Liver (tissue), 9 donors: ENCODE data around the gene SUSD5. TPM values are rescaled to one million over a fixed set of nuclear protein-coding genes. Genes with fewer than 3 reads are reported as not detected.

Source experiments
- DNase-seq: peaks from one replicate; pipeline ENCODE4 v3.0.0-alpha.2; 2017; ENCODE audit warnings: low spot score
- H3K27ac ChIP-seq, 2 donors: one replicate each; pipeline ENCODE4 v1.7.0; 2013; ENCODE audit warnings: inconsistent platforms in 2 of 2, low read length in 2 of 2, control low read depth in 1 of 2, low read depth in 1 of 2, mild to moderate bottlenecking in 1 of 2
- H3K27me3 ChIP-seq, 4 donors: one replicate each; pipeline versions ENCODE4 v1.6.1 to v1.7.0; 2013; ENCODE audit warnings: low read length in 3 of 4, inconsistent platforms in 1 of 4, mild to moderate bottlenecking in 1 of 4, moderate library complexity in 1 of 4; ENCODE audit not compliant: control insufficient read depth in 4 of 4, insufficient read depth in 4 of 4
- H3K36me3 ChIP-seq, 4 donors: one replicate each; pipeline versions ENCODE4 v1.6.1 to v1.7.0; 2013; ENCODE audit warnings: low read length in 3 of 4, mild to moderate bottlenecking in 3 of 4, low read depth in 1 of 4, moderate library complexity in 1 of 4; ENCODE audit not compliant: control insufficient read depth in 4 of 4, insufficient read depth in 3 of 4
- H3K4me1 ChIP-seq, 4 donors: one replicate each; pipeline versions ENCODE4 v1.6.1 to v1.7.0; 2013; ENCODE audit warnings: low read length in 3 of 4, mild to moderate bottlenecking in 3 of 4, moderate library complexity in 1 of 4; ENCODE audit not compliant: control insufficient read depth in 4 of 4, insufficient read depth in 4 of 4
- H3K4me3 ChIP-seq, 3 donors: one replicate each; pipeline versions ENCODE4 v1.6.1 to v1.7.0; 2013; ENCODE audit warnings: low read length in 3 of 3, control low read depth in 1 of 3, low read depth in 1 of 3, mild to moderate bottlenecking in 1 of 3
- H3K9ac ChIP-seq, 2 donors: one replicate each; pipeline ENCODE4 v1.7.0; 2013; ENCODE audit warnings: low read length in 2 of 2, mild to moderate bottlenecking in 2 of 2, moderate library complexity in 2 of 2, control low read depth in 1 of 2, low read depth in 1 of 2
- H3K9me3 ChIP-seq, 4 donors: one replicate each; pipeline versions ENCODE4 v1.6.1 to v1.7.0; 2013; ENCODE audit warnings: low read length in 3 of 4; ENCODE audit not compliant: control insufficient read depth in 4 of 4
- ATF3 ChIP-seq: IDR thresholded peaks from 2 replicates; pipeline ENCODE4 v1.6.1; 2016; ENCODE audit warnings: antibody characterized with exemption
- EGR1 ChIP-seq, 2 donors: IDR thresholded peaks; 2 replicates each; pipeline ENCODE4 v1.6.1; 2016 to 2018; ENCODE audit warnings: antibody characterized with exemption in 2 of 2, low read depth in 2 of 2
- FOXA2 ChIP-seq: IDR thresholded peaks from 2 replicates; pipeline ENCODE4 v1.6.1; 2016; ENCODE audit warnings: antibody characterized with exemption
- HNF4A ChIP-seq, 2 donors: conservative IDR thresholded peaks; 2 replicates each; pipeline ENCODE4 v1.6.1; 2016; ENCODE audit warnings: antibody characterized with exemption in 2 of 2, mild to moderate bottlenecking in 2 of 2
- HNF4G ChIP-seq: IDR thresholded peaks from 2 replicates; pipeline ENCODE4 v1.6.1; 2016; ENCODE audit warnings: antibody characterized with exemption
- NR2F2 ChIP-seq: IDR thresholded peaks from 2 replicates; pipeline ENCODE4 v1.6.1; 2016; ENCODE audit warnings: antibody characterized with exemption
- RAD21 ChIP-seq, 2 donors: IDR thresholded peaks; 2 replicates each; pipeline ENCODE4 v1.6.1; 2016; ENCODE audit warnings: antibody characterized with exemption in 2 of 2, mild to moderate bottlenecking in 2 of 2
- REST ChIP-seq: IDR thresholded peaks from 2 replicates; pipeline ENCODE4 v1.6.1; 2016; ENCODE audit warnings: antibody characterized with exemption, mild to moderate bottlenecking
- RXRA ChIP-seq, 2 donors: IDR thresholded peaks; 2 replicates each; pipeline ENCODE4 v1.6.1; 2017 to 2018; ENCODE audit warnings: antibody characterized with exemption in 2 of 2, mild to moderate bottlenecking in 1 of 2
- YY1 ChIP-seq: IDR thresholded peaks from 2 replicates; pipeline ENCODE4 v1.6.1; 2016; ENCODE audit warnings: antibody characterized with exemption, mild to moderate bottlenecking
- ZBTB33 ChIP-seq: IDR thresholded peaks from 2 replicates; pipeline ENCODE4 v1.6.1; 2016; ENCODE audit warnings: antibody characterized with exemption
- WGBS: extraction: QIAGEN DNeasy Blood & Tissue Kit; methylation state at CpG from one replicate; pipeline ENCODE4 v1.1.7; 2013; 5-methylcytosine and 5-hydroxymethylcytosine counted together
- polyA plus RNA-seq, 2 donors: library from polyadenylated mRNA; stranded (reverse) in 1 of 2; unstranded in 1 of 2; fragments of 200-250 nt in 1 of 2; fragments of >200 nt in 1 of 2; fragmentation: Nextera tagmentation in 1 of 2; extraction: Ambion mirVana in 1 of 2; gene quantifications; one replicate each; pipeline versions ENCODE4 v1.2.1 to v1.2.3, GENCODE V29; 2013 to 2015
- total RNA-seq, 2 donors: library from RNA; depleted of rRNA; stranded (reverse); fragments of >200 nt; gene quantifications; one replicate each; pipeline ENCODE4 v1.2.3, GENCODE V29; 2014
- TF ChIP-seq, protein P1 (sequence below): fragments of 150-350 bp; IDR thresholded peaks from 2 replicates; pipeline ENCODE4 v1.5.1; 2017; ENCODE audit warnings: improper control_type of control experiment, low read depth, low read length; ENCODE audit not compliant: missing input control
- TF ChIP-seq, protein P2 (sequence below): IDR thresholded peaks from 2 replicates; pipeline ENCODE4 v1.6.1; 2016; ENCODE audit warnings: antibody characterized with exemption
- donor health status: healthy.
- donor health status: healthy.
- donor health status: healthy.
- donor health status: healthy.
- donor health status: healthy.

SUSD5 gene
- total and polyA plus RNA-seq, 4 donors, result 0.08 to 0.21 (median 0.18) TPM

DNA sequence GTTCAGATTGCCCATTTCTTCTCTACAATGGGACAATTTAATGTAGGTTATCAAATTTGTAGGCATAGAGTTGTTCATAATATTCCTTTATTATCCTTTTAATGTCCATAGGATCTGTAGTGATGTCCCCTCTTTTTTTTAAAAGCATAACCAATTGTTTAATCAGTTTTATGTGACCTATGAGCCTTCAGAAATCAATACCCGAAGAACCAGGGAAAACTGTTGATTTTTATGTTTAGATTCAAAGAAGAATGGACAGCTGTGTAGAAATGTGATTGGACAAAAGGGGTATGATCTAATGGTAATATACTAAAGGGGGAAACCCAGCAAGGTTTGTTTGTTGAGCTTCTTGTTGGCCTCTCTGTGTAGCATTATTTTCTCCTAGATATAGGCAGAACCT lies 39.5 kb downstream of the SUSD5 start:
- peaks cover 0 to 1% (median 0%) of the 10 kb centered on the region in 4 donors for H3K9me3 ChIP-seq
- H3K9ac ChIP-seq, result no peak overlapping the region
- H3K36me3 ChIP-seq, result no peaks in the 10 kb centered on the region
- H3K27ac ChIP-seq, result no peak overlapping the region
- no peaks in the 10 kb centered on the region for H3K4me1 ChIP-seq
- H3K27me3 ChIP-seq, result no peaks in the 10 kb centered on the region
- no peak for DNase-seq
- whole genome bisulfite sequencing, result 57% methylated on average over 1 of the region's 1 CpG
- TF ChIP-seq NR2F2 (no peak), RAD21 (IDR thresholded peaks at IDR 0.05) (no peak), HNF4G (no peak), HNF4A (conservative IDR thresholded peaks at IDR 0.05) (no peak), EGR1 (IDR thresholded peaks at IDR 0.05; ENCODE audit: low read depth in 2 of 2) (no peak)
- no peak overlapping the region for H3K4me3 ChIP-seq

DNA sequence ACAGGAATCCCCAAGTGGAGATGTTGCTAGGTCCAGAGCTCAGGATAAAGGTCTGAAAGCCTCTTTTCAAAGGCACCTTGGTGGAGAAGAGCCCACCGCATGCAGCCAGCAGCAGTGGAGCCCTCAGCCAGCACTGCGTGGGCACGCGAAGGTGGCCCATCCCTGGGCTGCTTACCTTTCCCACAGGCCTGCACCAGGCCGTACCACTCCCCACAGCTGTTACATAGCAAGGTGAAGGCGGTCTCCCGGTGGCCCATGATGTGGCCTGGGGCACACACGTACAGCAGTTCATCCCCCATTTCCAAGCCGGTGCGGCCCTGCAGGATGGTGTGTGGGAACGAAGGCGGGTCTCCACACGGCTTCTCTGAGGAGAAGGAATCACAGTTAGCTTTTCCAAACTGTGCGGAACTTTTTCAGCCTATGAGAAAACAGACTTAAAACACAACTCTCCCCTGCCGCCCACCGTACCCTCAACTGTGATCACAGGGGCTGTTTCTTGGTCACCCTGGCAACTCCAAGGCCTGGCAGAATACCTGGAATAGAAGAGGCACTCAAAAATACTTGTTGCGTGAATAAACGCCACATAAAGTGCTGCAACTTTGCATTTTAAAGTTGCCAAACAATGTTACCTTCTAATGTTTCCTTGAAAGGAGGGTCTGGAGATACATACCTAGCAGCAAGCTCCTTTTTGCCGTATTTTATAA lies 43.7 kb downstream of the SUSD5 start:
- no peak for TF ChIP-seq HNF4A (conservative IDR thresholded peaks at IDR 0.05)
- H3K9ac ChIP-seq, result no peak overlapping the region
- H3K36me3 ChIP-seq, result no peaks in the 10 kb centered on the region
- H3K27ac ChIP-seq, result no peak overlapping the region
- no peaks in the 10 kb centered on the region for H3K4me1 ChIP-seq
- no peaks in the 10 kb centered on the region for H3K27me3 ChIP-seq
- H3K4me3 ChIP-seq, result no peak overlapping the region
- no peak for DNase-seq
- H3K9me3 ChIP-seq, result peaks cover 0 to 1% (median 0%) of the 10 kb centered on the region in 4 donors
- 91% methylated on average over 19 of the region's 19 CpGs for WGBS

DNA sequence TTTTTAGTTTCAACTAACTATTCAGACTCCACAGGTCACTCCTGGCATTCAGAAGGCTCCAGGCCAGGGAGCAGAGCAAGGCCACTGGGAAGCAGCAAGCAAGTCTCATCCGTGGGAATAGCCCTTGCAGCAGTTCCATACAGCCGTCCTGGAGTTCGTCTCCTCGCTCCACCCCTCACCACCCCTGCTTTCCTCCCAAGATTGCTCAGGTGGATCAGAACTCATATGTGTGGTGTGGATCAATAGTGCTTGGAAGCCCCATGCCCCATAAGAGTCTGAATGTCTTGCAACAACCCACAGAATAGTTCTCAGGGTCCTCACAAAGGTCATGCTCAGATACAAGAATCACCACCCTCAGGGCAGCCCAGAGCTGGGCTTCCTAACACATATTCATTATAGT lies 44.5 kb downstream of the SUSD5 start:
- 78% methylated on average over 4 of the region's 4 CpGs for WGBS
- DNase-seq, result no peak
- H3K4me3 ChIP-seq, result no peak overlapping the region
- no peaks in the 10 kb centered on the region for H3K36me3 ChIP-seq
- H3K9ac ChIP-seq, result no peak overlapping the region
- H3K4me1 ChIP-seq, result no peaks in the 10 kb centered on the region
- no peak overlapping the region for H3K27ac ChIP-seq
- H3K9me3 ChIP-seq, result no peaks in the 10 kb centered on the region
- no peak for TF ChIP-seq YY1
- H3K27me3 ChIP-seq, result no peaks in the 10 kb centered on the region

- TF ChIP-seq, protein P1, sequence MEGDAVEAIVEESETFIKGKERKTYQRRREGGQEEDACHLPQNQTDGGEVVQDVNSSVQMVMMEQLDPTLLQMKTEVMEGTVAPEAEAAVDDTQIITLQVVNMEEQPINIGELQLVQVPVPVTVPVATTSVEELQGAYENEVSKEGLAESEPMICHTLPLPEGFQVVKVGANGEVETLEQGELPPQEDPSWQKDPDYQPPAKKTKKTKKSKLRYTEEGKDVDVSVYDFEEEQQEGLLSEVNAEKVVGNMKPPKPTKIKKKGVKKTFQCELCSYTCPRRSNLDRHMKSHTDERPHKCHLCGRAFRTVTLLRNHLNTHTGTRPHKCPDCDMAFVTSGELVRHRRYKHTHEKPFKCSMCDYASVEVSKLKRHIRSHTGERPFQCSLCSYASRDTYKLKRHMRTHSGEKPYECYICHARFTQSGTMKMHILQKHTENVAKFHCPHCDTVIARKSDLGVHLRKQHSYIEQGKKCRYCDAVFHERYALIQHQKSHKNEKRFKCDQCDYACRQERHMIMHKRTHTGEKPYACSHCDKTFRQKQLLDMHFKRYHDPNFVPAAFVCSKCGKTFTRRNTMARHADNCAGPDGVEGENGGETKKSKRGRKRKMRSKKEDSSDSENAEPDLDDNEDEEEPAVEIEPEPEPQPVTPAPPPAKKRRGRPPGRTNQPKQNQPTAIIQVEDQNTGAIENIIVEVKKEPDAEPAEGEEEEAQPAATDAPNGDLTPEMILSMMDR, result no peak
- no peak for TF ChIP-seq YY1
- TF ChIP-seq RXRA (IDR thresholded peaks at IDR 0.05), result no peak
- no peak for TF ChIP-seq REST
- TF ChIP-seq, protein P2, sequence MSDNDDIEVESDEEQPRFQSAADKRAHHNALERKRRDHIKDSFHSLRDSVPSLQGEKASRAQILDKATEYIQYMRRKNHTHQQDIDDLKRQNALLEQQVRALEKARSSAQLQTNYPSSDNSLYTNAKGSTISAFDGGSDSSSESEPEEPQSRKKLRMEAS, result no peak
- no peak for TF ChIP-seq ATF3
- TF ChIP-seq ZBTB33, result no peak
- no peak for TF ChIP-seq FOXA2
- H3K27me3 ChIP-seq, result no peaks in the 10 kb centered on the region
- no peaks in the 10 kb centered on the region for H3K9me3 ChIP-seq
- H3K36me3 ChIP-seq, result no peaks in the 10 kb centered on the region
- no peak overlapping the region for H3K27ac ChIP-seq
- DNase-seq, result no peak
- H3K4me1 ChIP-seq, result no peaks in the 10 kb centered on the region
- H3K9ac ChIP-seq, result no peak overlapping the region
- no peak overlapping the region for H3K4me3 ChIP-seq
- WGBS, result 82% methylated on average over 4 of the region's 4 CpGs
Observed at GRCh38 chr3:33173672-33174071, 44.9 kb downstream of the SUSD5 start.
